NCI-H2029 treated with DMSO at 0.1 percent for 48 hours (cell line): ENCODE results near the gene GALNT13.

ENCODE experiments used
- DNase-seq: peaks from one replicate; lab custom pipeline; 2025; lab: John Stamatoyannopoulos, UW

The GALNT13 gene

GRCh38 chr2:153871231-153872221, at the start of gene GALNT13:
Gene GALNT13 (plus strand): TSS chr2:153871922.
- DNase-seq: peak; percentile 46

GRCh38 chr2:153823880-153824279, 47.8 kb upstream of the GALNT13 start:
- DNase-seq: no peak

- DNase-seq: no peak
Measured at GRCh38 chr2:153828335-153828734, 43.4 kb upstream of the GALNT13 start.

- no peak for DNase-seq
Measured at GRCh38 chr2:153834662-153835061, 37.1 kb upstream of the GALNT13 start.

GRCh38 chr2:153858250-153858649, 13.5 kb upstream of the GALNT13 start:
- DNase-seq: no peak

GRCh38 chr2:153864022-153864421, 7.7 kb upstream of the GALNT13 start:
- DNase-seq: no peak

GRCh38 chr2:153866595-153866994, 5.1 kb upstream of the GALNT13 start:
- DNase-seq: no peak

GRCh38 chr2:153870308-153870707, 1.4 kb upstream of the GALNT13 start:
- DNase-seq: peak; percentile 28

- DNase-seq: no peak
Measured at GRCh38 chr2:153872311-153873051, 759 bp downstream of the GALNT13 start.

- no peak for DNase-seq
Measured at GRCh38 chr2:153873052-153874048, 1.6 kb downstream of the GALNT13 start.

- DNase-seq: no peak
Measured at GRCh38 chr2:153875801-153876466, 4.2 kb downstream of the GALNT13 start.

GRCh38 chr2:153880926-153881325, 9.2 kb downstream of the GALNT13 start:
- no peak for DNase-seq

GRCh38 chr2:153886833-153887232, 15.1 kb downstream of the GALNT13 start:
- DNase-seq: no peak

- no peak for DNase-seq
Measured at GRCh38 chr2:153890576-153890975, 18.9 kb downstream of the GALNT13 start.

GRCh38 chr2:153891051-153891450, 19.3 kb downstream of the GALNT13 start:
- DNase-seq: no peak

- DNase-seq: no peak
Measured at GRCh38 chr2:153912798-153913396, 41.2 kb downstream of the GALNT13 start.

GRCh38 chr2:153917570-153917969, 45.8 kb downstream of the GALNT13 start:
- DNase-seq: no peak

GRCh38 chr2:153935511-153935910, 63.8 kb downstream of the GALNT13 start:
- no peak for DNase-seq

- no peak for DNase-seq
Measured at GRCh38 chr2:153939124-153939796, 67.5 kb downstream of the GALNT13 start.

GRCh38 chr2:153940511-153940910, 68.8 kb downstream of the GALNT13 start:
- DNase-seq: no peak
